IPS-18c (cell line): Measurements from ENCODE around the gene SMTN.
A peak's percentile ranks its signal among the peaks of the same experiment; 100 is the strongest.
"Not testable (repeated sequence)": the region's sequence is repeated elsewhere in the genome, so short reads cannot be mapped to it uniquely, and the experiment has no call there.

Source experiments
- H3K4me3 ChIP-seq: 2 replicates; pipeline ENCODE4 v1.7.0; 2013; ENCODE audit warnings: low read depth, mild to moderate bottlenecking, low read length, moderate library complexity; ENCODE audit not compliant: insufficient read depth
- H3K9me3 ChIP-seq: one replicate; pipeline ENCODE4 v1.6.1; 2013; ENCODE audit warnings: mild to moderate bottlenecking, low read length, moderate library complexity; ENCODE audit not compliant: control insufficient read depth, insufficient read depth

SMTN gene

DNA sequence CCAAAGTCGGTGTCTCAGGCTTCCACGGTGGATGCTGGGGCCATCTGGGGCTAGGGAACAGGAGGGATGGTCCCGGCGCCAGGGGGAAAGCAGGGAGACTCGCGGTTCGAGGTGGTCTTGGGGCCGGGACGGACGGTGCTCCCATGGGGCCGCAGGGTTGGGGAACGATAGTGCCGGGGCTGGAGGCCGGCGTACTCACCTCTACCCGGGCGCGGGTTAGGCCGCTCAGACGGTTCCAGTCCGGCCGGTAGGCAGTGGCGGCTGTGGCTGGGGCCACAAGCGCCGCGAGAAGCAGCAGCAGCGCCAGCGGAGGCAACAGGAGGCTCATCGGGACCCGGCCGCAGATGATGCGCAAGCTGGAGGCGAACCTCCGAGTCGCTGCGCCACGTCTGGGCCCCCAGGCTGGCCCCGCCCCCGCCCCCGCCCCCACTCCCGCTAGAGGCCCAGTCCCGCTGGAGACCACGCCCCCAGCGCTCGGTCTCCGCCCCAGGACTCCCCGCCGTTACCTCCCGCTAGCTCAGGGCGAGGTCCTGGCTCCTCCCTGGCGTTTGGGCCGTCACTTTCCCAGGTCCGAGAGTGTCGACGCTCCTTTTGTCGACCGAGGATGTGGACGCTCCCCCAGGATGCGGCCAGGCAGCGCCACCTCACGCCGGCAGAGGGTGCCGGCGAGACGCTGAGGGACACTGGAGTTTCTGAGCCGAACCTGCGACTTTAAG, 26.2 kb downstream of the SMTN start, which contains the start of gene SELENOM:
TSS of gene SELENOM (minus strand) at position 391 of the 716 bp plus-strand sequence. CDS start at position 328, 63 bp downstream.
- peak within 1 kb of the TSS; percentile 71 for H3K4me3 ChIP-seq
- H3K9me3 ChIP-seq = no peaks in the 10 kb centered on the region

DNA sequence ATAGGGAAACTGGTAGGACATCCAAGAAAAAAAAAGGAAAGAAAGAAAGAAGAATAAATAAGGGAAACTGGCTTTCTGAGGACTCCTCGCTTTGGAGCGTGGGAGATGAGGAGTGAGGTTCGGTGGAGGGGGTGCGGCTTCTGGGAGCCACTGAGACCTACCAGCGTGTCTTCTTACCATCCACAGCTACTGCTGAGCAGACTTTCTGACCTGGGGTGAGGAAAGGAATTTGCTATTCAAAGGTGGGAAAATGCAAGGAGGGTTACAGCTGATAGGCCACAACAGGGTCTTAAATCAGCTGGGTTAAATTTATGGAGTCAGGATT, 26.7 kb downstream of the SMTN start:
- Histone ChIP-seq H3K4me3 (peak overlapping the region; percentile 71), H3K9me3 (no peaks in the 10 kb centered on the region)

- H3K4me3 ChIP-seq, H3K9me3 ChIP-seq: not testable (repeated sequence)
These were observed 31.5 kb downstream of the SMTN start for GRCh38 chr22:31112547-31113091.

DNA sequence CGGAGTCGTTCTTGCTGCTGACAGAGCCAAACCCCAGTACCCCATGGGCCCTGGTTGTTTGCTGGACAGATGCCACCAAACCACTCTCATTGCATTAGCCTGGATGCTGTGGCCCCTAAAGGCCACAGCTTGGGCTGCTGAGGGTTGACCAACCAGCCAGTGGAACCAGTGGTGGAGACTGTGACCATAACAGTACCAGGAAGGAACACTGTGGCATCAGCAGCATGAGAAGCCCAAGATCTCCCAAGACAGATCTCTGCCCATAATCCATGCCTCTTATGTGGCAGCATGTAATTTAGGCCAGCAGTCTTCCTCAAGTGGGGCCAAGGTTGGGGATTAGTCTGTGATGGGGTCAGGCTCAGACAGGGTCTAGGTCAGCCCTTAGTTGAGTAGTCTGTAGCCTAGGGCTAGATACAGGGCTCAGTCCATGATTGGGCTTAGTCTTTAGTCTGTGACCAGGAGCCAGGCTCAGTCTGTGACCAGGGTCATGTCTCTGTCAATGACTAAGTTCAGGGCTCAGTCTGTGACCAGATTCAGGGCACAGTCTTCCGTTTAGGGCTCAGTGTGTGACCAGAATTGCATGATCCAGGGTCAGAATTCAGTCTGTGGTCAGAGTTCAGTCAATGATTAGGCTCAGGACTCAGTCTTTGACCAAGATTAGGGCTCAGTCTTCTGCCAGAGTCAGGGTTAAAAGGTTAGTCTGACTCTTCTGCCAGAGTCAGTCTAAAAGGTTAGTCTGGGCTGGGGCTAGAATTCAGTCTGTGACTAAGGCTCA, 37.1 kb downstream of the SMTN start:
- Histone ChIP-seq H3K4me3 (no peak overlapping the region), H3K9me3 (no peaks in the 10 kb centered on the region)

- no peaks in the 10 kb centered on the region for H3K9me3 ChIP-seq
- no peak overlapping the region for H3K4me3 ChIP-seq
These were observed 38.1 kb downstream of the SMTN start for GRCh38 chr22:31119026-31119717.

GRCh38 chr22:31120230-31120629, 39.1 kb downstream of the SMTN start:
- no peak overlapping the region; the same call in 1 of the 2 replicates for H3K4me3 ChIP-seq
- no peaks in the 10 kb centered on the region for H3K9me3 ChIP-seq

DNA sequence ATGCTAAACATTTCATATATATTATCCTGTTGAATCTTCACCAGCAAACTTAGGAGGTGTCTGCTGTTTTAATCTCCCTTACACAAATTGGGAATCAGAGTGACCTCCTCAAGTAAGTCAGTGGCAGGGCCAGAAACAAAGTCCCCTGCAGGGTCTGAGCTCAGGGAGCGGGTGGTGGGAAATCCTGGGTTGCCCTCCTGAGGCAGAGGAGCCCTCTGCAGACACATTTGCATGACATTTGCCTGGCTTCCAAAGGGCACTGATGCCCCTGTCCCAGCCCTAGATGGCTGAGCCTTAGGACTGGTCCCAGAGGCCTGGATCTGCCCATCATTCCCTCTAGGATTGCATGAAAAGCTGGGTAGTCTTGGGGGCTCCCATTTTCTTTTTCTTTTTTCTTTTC, 39.5 kb downstream of the SMTN start:
- H3K4me3 ChIP-seq = no peak overlapping the region

GRCh38 chr22:31121403-31121802, 40.3 kb downstream of the SMTN start:
- no peak overlapping the region for H3K4me3 ChIP-seq
- H3K9me3 ChIP-seq = no peaks in the 10 kb centered on the region

More for the DNA sequence above, 39.5 kb downstream of the SMTN start:
- H3K9me3 ChIP-seq = no peaks in the 10 kb centered on the region

GRCh38 chr22:31122196-31122531, 41.0 kb downstream of the SMTN start:
- H3K9me3 ChIP-seq = no peaks in the 10 kb centered on the region
- no peak overlapping the region for H3K4me3 ChIP-seq

- H3K9me3 ChIP-seq = no peaks in the 10 kb centered on the region
- H3K4me3 ChIP-seq = peak within 1 kb of the TSS; percentile 57
These were observed 41.6 kb downstream of the SMTN start, which contains the start of gene INPP5J for GRCh38 chr22:31122532-31123291. TSS of gene INPP5J (plus strand) at chr22:31122966. CDS start at chr22:31123015, 49 bp downstream.

DNA sequence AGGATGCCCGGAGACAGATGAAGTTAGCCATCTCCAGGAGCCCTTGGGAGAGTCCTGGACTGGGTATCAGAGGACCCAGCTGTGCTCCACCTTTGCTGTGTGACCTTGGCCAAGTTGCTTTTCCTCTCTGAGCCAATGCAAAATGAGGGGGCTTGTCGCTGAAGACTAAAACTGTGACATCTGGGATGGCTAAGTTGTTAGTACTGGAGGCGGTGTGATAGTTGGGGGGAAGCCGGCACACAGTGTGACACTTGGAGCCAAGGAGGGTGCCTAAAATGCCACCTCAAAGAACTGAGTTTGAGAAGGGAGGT, 42.1 kb downstream of the SMTN start:
- H3K9me3 ChIP-seq = no peaks in the 10 kb centered on the region
- H3K4me3 ChIP-seq = peak overlapping the region; percentile 57

GRCh38 chr22:31124290-31124689, 43.2 kb downstream of the SMTN start:
- Histone ChIP-seq H3K9me3 (no peaks in the 10 kb centered on the region), H3K4me3 (no peak overlapping the region)

DNA sequence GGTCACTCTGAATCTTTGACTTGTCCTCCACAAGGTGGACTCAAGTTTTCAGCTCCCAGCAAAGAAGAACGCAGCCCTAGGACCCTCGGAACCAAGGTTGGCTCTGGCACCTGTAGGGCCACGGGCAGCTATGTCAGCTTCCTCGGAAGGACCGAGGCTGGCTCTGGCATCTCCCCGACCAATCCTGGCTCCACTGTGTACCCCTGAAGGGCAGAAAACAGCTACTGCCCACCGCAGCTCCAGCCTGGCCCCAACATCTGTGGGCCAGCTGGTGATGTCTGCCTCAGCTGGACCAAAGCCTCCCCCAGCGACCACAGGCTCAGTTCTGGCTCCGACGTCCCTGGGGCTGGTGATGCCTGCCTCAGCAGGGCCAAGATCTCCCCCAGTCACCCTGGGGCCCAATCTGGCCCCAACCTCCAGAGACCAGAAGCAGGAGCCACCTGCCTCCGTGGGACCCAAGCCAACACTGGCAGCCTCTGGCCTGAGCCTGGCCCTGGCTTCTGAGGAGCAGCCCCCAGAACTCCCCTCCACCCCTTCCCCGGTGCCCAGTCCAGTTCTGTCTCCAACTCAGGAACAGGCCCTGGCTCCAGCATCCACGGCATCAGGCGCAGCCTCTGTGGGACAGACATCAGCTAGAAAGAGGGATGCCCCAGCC, 43.8 kb downstream of the SMTN start:
- no peaks in the 10 kb centered on the region for H3K9me3 ChIP-seq
- H3K4me3 ChIP-seq = no peak overlapping the region

DNA sequence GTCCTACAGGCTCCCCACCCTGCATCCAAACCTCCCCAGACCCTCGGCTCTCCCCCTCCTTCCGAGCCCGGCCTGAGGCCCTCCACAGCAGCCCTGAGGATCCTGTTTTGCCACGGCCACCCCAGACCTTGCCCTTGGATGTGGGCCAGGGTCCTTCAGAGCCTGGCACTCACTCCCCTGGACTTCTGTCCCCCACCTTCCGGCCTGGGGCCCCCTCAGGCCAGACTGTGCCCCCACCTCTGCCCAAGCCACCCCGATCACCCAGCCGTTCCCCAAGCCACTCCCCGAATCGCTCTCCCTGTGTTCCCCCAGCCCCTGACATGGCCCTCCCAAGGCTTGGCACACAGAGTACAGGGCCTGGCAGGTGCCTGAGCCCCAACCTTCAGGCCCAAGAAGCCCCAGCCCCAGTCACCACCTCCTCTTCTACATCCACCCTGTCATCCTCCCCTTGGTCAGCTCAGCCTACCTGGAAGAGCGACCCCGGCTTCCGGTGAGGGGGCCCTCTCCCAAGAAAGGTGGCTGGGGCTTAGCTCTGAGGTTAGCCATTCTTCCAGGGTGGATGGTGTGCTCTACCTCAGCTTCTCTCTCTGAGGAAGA, 44.5 kb downstream of the SMTN start:
- Histone ChIP-seq H3K9me3 (no peaks in the 10 kb centered on the region), H3K4me3 (no peak overlapping the region)

DNA sequence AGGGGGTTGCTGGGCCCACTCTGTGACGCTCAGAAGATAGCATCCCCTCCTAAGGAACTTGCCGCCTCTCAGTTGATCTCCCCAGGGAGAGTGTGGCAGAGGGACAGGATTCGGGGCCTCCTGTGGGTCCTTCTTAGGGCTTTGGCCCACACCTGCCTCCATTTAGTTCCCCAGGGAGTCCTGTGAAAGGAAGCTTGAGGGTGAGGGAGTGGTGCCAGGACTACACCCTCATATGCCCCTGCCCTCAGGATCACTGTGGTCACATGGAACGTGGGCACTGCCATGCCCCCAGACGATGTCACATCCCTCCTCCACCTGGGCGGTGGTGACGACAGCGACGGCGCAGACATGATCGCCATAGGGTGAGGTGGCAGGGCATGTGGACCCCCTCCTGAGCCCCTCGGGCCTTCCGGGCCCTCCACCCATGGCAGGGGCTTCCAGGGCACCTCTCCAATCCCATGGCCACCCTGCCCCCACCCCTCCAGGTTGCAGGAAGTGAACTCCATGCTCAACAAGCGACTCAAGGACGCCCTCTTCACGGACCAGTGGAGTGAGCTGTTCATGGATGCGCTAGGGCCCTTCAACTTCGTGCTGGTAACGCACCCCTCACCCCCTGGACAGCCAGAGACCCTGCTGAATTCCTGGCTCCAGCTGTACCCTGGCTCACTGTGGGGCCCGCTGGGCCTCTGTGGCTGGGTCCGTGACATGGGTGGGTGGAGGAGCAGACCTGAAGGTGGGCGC, 45.2 kb downstream of the SMTN start:
- Histone ChIP-seq H3K9me3 (no peaks in the 10 kb centered on the region), H3K4me3 (no peak overlapping the region)

- no peaks in the 10 kb centered on the region for H3K9me3 ChIP-seq
- H3K4me3 ChIP-seq = no peak overlapping the region
These were observed 45.7 kb downstream of the SMTN start for GRCh38 chr22:31126869-31127175.
